ENCODE results near the gene IDI2.
A peak's percentile ranks its signal among the peaks of the same experiment; 100 is the strongest.

The IDI2 gene

GRCh38 chr10:994836-995558, 30.7 kb downstream of the IDI2 start:
- TF ChIP-seq CTCF (conservative IDR thresholded peaks at IDR 0.05; ENCODE audit: low read depth): no peak
- CTCF ChIA-PET: no interaction called here
- H3K27ac ChIP-seq: no peak overlapping the region
- DNase-seq (ENCODE audit: low spot score): no peak
- POLR2A ChIA-PET (ENCODE audit: low non-redundant PET): no interaction called here

- POLR2A ChIA-PET (ENCODE audit: low non-redundant PET): interaction anchor here (0.7 kb wide), 1 partner anchor 81 kb away, joined by 4 read pairs; no protein-coding TSS in a partner anchor
- no peak for TF ChIP-seq CTCF (conservative IDR thresholded peaks at IDR 0.05; ENCODE audit: low read depth)
- H3K27ac ChIP-seq: no peak overlapping the region
- CTCF ChIA-PET: no interaction called here
- DNase-seq (ENCODE audit: low spot score): no peak
Observed at GRCh38 chr10:992871-993270, 32.8 kb downstream of the IDI2 start.

DNA sequence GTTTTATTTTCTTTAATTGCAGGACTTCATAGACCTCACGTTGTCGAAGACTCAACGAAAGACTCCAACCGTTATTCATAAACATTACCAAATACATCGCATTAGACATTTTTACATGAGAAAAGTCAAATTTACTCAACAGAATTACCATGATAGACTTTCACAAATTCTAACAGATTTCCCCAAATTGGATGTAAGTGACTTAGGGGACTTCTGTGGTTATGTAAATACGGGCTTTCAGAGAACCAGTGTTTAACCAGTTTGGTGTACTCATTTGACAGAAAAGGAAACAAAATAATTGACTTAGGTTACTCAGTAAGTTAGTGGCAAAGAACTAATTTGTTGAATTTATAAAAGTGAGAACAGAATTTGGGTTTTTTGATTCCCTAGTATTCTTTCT, 33.2 kb downstream of the IDI2 start:
- DNase-seq (ENCODE audit: low spot score): no peak
- TF ChIP-seq CTCF (conservative IDR thresholded peaks at IDR 0.05; ENCODE audit: low read depth): no peak
- no peak overlapping the region for H3K27ac ChIP-seq
- POLR2A ChIA-PET (ENCODE audit: low non-redundant PET): interaction anchor here (0.7 kb wide), 1 partner anchor 80 kb away, joined by 4 read pairs; no protein-coding TSS in a partner anchor
- CTCF ChIA-PET: no interaction called here

DNA sequence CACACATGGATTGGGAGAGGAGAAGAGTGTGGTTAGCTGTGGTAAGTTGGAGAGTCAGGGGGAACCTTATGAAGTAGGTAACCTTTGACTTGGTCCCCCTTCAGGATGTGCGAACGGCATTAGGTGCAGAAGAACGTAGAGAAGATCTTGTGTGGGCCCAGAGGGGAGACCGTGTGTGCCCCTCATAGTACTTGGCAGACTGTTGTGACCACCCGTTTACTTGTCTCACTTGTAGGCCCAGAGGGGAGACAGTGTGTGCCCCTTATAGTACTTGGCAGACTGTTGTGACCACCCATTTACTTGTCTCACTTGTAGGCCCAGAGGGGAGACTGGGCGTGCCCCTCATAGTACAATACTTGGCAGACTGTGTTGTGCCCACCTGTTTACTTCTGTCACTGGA, 34.9 kb downstream of the IDI2 start:
- ChIA-PET POLR2A (ENCODE audit: low non-redundant PET) (no interaction called here), CTCF (no interaction called here)
- no peak for TF ChIP-seq CTCF (conservative IDR thresholded peaks at IDR 0.05; ENCODE audit: low read depth)
- DNase-seq (ENCODE audit: low spot score): no peak
- no peak overlapping the region for H3K27ac ChIP-seq

DNA sequence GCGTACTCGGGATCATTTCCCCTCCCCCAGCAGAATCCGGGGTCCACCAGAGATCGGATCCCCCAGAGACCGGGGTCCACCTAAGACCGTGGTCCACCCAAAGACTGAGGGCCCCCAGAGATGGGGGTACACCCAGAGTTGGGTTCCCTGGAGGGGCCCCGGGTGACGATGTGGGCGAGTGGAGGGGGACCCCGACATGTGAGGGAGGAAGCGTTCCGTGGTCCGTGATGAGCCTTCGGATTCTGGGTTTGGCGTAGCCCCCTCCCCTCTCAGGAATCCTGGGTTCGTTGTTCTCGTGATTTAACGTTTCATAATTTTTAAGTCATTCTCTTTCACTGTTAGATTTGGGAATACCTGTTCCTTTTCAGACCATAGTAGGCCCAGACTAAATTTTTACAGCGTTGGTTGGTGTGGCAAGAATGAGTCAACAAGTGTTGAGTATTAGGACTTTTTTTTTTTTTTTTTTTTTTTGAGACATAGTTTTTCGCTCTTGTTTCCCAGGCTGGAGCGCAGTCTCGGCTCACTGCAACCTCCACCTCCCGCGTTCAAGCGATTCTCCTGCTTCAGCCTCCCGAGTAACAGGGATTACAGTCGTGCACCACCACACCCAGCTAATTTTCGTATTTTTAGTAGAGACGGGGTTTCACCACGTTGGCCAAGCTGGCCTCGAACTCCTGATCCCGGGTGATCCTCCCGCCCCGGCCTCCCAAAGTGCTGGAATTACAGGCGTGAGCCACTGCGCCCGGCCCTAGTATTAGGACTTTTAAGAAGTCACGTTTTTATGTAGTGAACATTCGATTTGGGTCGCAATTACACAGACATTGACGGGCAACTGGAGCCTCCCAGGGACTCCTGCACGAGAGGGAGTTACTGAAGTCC, 36.8 kb downstream of the IDI2 start:
- DNase-seq (ENCODE audit: low spot score): no peak
- peak overlapping the region; percentile 81 for H3K27ac ChIP-seq
- no peak for TF ChIP-seq CTCF (conservative IDR thresholded peaks at IDR 0.05; ENCODE audit: low read depth)
- ChIA-PET CTCF (interaction anchor here (0.6 to 0.7 kb wide), 4 partner anchors 47 to 140 kb away, joined by 3 to 5 read pairs (median 3); partner anchors contain the start of gene LARP4B), POLR2A (ENCODE audit: low non-redundant PET) (interaction anchor here (0.6 kb wide), 1 partner anchor 1256 kb away, joined by 3 read pairs; no protein-coding TSS in a partner anchor)

- ChIA-PET CTCF (interaction anchor here (0.6 to 0.7 kb wide), 5 partner anchors 57 to 139 kb away, joined by 3 to 5 read pairs (median 3); partner anchors contain the start of gene LARP4B), POLR2A (ENCODE audit: low non-redundant PET) (interaction anchor here (0.6 to 0.8 kb wide), 2 partner anchors 61 to 1257 kb away, joined by 3 read pairs; partner anchors contain the start of gene IDI1)
- H3K27ac ChIP-seq: peak within 1 kb of the TSS; percentile 81
Observed at GRCh38 chr10:987870-988666, 37.6 kb downstream of the IDI2 start, which contains the start of gene GTPBP4. Gene GTPBP4, plus strand, starts transcription at chr10:988434. Its CDS starts 46 bp downstream, at chr10:988480.

More at GRCh38 chr10:987870-988666, 37.6 kb downstream of the IDI2 start, which contains the start of gene GTPBP4:
- peak; percentile 59 for TF ChIP-seq CTCF (conservative IDR thresholded peaks at IDR 0.05; ENCODE audit: low read depth)
- peak; percentile 97 for DNase-seq (ENCODE audit: low spot score)
